DMS114 treated with DMSO at 0.1 percent for 48 hours (cell line): Measurements from ENCODE around the gene OR10C1.

ENCODE experiments used
- DNase-seq: peaks from one replicate; lab custom pipeline; 2025; ENCODE audit not compliant: unreplicated experiment; lab: John Stamatoyannopoulos, UW

OR10C1 gene

GRCh38 chr6:29474996-29475395, 35.9 kb downstream of the OR10C1 start:
- DNase-seq, result no peak

- no peak for DNase-seq
These were observed 38.9 kb downstream of the OR10C1 start for GRCh38 chr6:29477923-29478450.

GRCh38 chr6:29478740-29479139, 39.6 kb downstream of the OR10C1 start:
- no peak for DNase-seq

GRCh38 chr6:29479560-29479959, 40.5 kb downstream of the OR10C1 start:
- DNase-seq, result no peak

- DNase-seq, result no peak
These were observed 44.1 kb downstream of the OR10C1 start for GRCh38 chr6:29483186-29483585.

- no peak for DNase-seq
These were observed 44.6 kb downstream of the OR10C1 start for GRCh38 chr6:29483735-29484134.

GRCh38 chr6:29486577-29486976, 47.5 kb downstream of the OR10C1 start:
- DNase-seq, result no peak

GRCh38 chr6:29487131-29487530, 48.0 kb downstream of the OR10C1 start:
- DNase-seq, result no peak

GRCh38 chr6:29487660-29488059, 48.6 kb downstream of the OR10C1 start, which contains the start of gene MAS1L:
Gene MAS1L (minus strand): TSS chr6:29487956. CDS start chr6:29487902, 54 bp downstream.
- DNase-seq, result no peak

- DNase-seq, result no peak
These were observed 49.8 kb downstream of the OR10C1 start for GRCh38 chr6:29488874-29489273.

- no peak for DNase-seq
These were observed 50.2 kb downstream of the OR10C1 start for GRCh38 chr6:29489286-29489685.

- DNase-seq, result no peak
These were observed 50.9 kb downstream of the OR10C1 start for GRCh38 chr6:29490055-29490454.

- DNase-seq, result no peak
These were observed 51.4 kb downstream of the OR10C1 start for GRCh38 chr6:29490552-29490951.
